H1 (cell line): Measurements from ENCODE around the gene CAMK2D.

Experiments
- ATF2 ChIP-seq: IDR thresholded peaks from 2 replicates; pipeline ENCODE4 v1.6.1; 2012; ENCODE audit warnings: low read length, inconsistent platforms
- BACH1 ChIP-seq: IDR thresholded peaks from 2 replicates; pipeline ENCODE4 v1.6.1; 2012; ENCODE audit warnings: low read length, improper control_type of control experiment
- CHD2 ChIP-seq: IDR thresholded peaks from 2 replicates; pipeline ENCODE4 v1.6.1; 2012; ENCODE audit warnings: low read length, improper control_type of control experiment
- CTCF ChIP-seq, 3 experiments: IDR thresholded peaks; 1 replicate in 2 of 3; 2 replicates in 1 of 3; pipeline versions ENCODE4 v1.5.1 to v1.6.1; 2011; ENCODE audit warnings: low read length in 3 of 3, mild to moderate bottlenecking in 3 of 3, inconsistent platforms in 2 of 3, low read depth in 1 of 3, moderate library complexity in 1 of 3; ENCODE audit not compliant: insufficient read depth in 1 of 3; ENCODE audit errors: control extremely low read depth in 1 of 3
- EP300 ChIP-seq, 2 experiments: IDR thresholded peaks; 1 replicate in 1 of 2; 2 replicates in 1 of 2; pipeline ENCODE4 v1.6.1; 2011 to 2012; ENCODE audit warnings: low read depth in 2 of 2, low read length in 2 of 2, mild to moderate bottlenecking in 2 of 2, borderline replicate concordance in 1 of 2, inconsistent platforms in 1 of 2, moderate library complexity in 1 of 2
- EZH2 ChIP-seq: fragments of 200-600 bp; sonication (generic); IDR thresholded peaks from 2 replicates; pipeline ENCODE4 v1.7.1; 2012; ENCODE audit warnings: low read depth, mild to moderate bottlenecking, moderate library complexity, low read length, inconsistent platforms; ENCODE audit not compliant: severe bottlenecking
- HDAC2 ChIP-seq, 2 experiments: fragments of 300-600 bp in 1 of 2; sonication (generic) in 1 of 2; IDR thresholded peaks; 2 replicates each; pipeline ENCODE4 v1.6.1; 2011 to 2012; ENCODE audit warnings: low read depth in 2 of 2, low read length in 2 of 2, mild to moderate bottlenecking in 2 of 2, moderate library complexity in 2 of 2, borderline replicate concordance in 1 of 2, inconsistent platforms in 1 of 2
- POLR2A ChIP-seq, 2 experiments: IDR thresholded peaks; 1 replicate in 1 of 2; 2 replicates in 1 of 2; pipeline ENCODE4 v1.6.1; 2011; ENCODE audit warnings: low read depth in 2 of 2, low read length in 2 of 2, mild to moderate bottlenecking in 2 of 2; ENCODE audit errors: control extremely low read depth in 1 of 2
- RBBP5 ChIP-seq: IDR thresholded peaks from 2 replicates; pipeline ENCODE4 v1.7.1; 2012; ENCODE audit warnings: low read depth, mild to moderate bottlenecking, inconsistent platforms, low read length, moderate library complexity, borderline replicate concordance
- RNF2 ChIP-seq: fragments of 200-900, 300-1000 bp; sonication (generic); IDR thresholded peaks from 2 replicates; pipeline ENCODE4 v1.7.1; 2016; ENCODE audit warnings: borderline replicate concordance, low read depth, mild to moderate bottlenecking, antibody characterized with exemption, low read length; ENCODE audit not compliant: poor library complexity, severe bottlenecking; ENCODE audit errors: missing control alignments
- TAF1 ChIP-seq: IDR thresholded peaks from 2 replicates; pipeline ENCODE4 v1.6.1; 2011; ENCODE audit warnings: mild to moderate bottlenecking, low read depth, low read length
- TBP ChIP-seq: IDR thresholded peaks from 2 replicates; pipeline ENCODE4 v1.6.1; 2011; ENCODE audit warnings: low read depth, low read length, improper control_type of control experiment
- TEAD4 ChIP-seq: IDR thresholded peaks from 2 replicates; pipeline ENCODE4 v1.6.1; 2012; ENCODE audit warnings: low read depth, low read length, inconsistent platforms, mixed read lengths
- YY1 ChIP-seq: IDR thresholded peaks from 2 replicates; pipeline ENCODE4 v1.6.1; 2011; ENCODE audit warnings: low read depth, mild to moderate bottlenecking, low read length

- TF ChIP-seq CTCF (IDR thresholded peaks at IDR 0.05; ENCODE audit: control extremely low read depth in 1 of 3, insufficient read depth in 1 of 3, low read depth in 1 of 3, low read length in 3 of 3) (no peak), POLR2A (IDR thresholded peaks at IDR 0.05; ENCODE audit: control extremely low read depth in 1 of 2, low read depth in 2 of 2, low read length in 2 of 2) (no peak), CHD2 (no peak), YY1 (no peak), TBP (no peak), BACH1 (no peak), RBBP5 (no peak), EZH2 (no peak), TEAD4 (no peak), EP300 (IDR thresholded peaks at IDR 0.05; ENCODE audit: borderline replicate concordance in 1 of 2, low read depth in 2 of 2, low read length in 2 of 2) (no peak), ATF2 (no peak), RNF2 (no peak), TAF1 (no peak), HDAC2 (IDR thresholded peaks at IDR 0.05; ENCODE audit: borderline replicate concordance in 1 of 2, low read depth in 2 of 2, low read length in 2 of 2) (no peak)
These were observed 53.3 kb downstream of the CAMK2D start for GRCh38 chr4:113708250-113708649.
